ENCODE results near the gene RBBP8. TPM values are rescaled to one million over a fixed set of nuclear protein-coding genes. Genes with fewer than 3 reads are reported as not detected.

The RBBP8 gene
- total RNA-seq, 1 donor from 2014 or later, result 64.8 TPM

DNA sequence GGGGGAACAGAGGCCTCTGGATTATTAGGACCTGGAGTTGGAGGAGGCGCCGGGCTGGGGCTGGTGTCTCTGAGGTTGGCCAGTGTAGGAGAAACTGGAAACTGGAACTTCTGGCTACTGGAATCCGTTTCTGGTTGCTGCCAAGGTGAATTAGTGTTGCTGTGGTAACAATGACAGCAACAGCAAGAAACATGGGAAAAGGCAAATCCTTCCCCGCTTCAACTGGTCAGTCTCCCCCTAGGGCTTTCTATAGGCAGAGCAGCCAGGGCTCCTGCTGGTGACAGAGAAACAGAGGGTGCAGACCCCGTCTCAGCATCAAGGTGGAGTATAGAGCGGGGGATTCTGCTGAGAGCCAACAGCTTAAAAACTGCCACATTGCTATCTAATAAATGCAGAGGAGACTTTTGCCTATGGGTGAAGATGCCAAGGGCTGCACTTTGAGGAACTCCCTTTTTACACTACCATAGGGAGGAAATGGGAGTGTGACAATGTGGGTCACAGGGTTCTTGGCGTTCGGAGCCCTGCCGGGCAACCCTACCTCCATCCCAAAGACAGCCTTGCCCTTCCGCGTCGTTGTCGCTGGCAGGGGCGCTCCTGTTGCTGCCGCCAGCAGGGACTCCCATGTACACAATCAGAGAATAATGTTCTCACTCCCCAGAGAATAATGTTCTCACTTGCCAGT lies 120.8 kb downstream of the RBBP8 start:
- H3K4me1 ChIP-seq, result peaks cover 10% of the 10 kb centered on the region
- no peaks in the 10 kb centered on the region for H4K20me1 ChIP-seq (ENCODE audit: low read depth)
- Mint-ChIP-seq H3K27ac (peak overlapping the region; percentile 58), H3K36me3 (no peaks in the 10 kb centered on the region), H3K4me1 (peaks cover 30% of the 10 kb centered on the region), H3K4me3 (peak overlapping the region; percentile 18), H3K9me3 (no peaks in the 10 kb centered on the region), H3K27me3 (ENCODE audit: insufficient read depth, low read depth) (peaks cover 13% of the 10 kb centered on the region)
- no peaks in the 10 kb centered on the region for H3K79me2 ChIP-seq (ENCODE audit: low read depth)
- H3K9ac ChIP-seq, result no peak overlapping the region
- peak; percentile 78 for DNase-seq (ENCODE audit: low spot score)
- no peaks in the 10 kb centered on the region for H3K27me3 ChIP-seq
- H2AFZ ChIP-seq (replicated peaks), result no peak overlapping the region
- no peak for TF ChIP-seq EZH2phosphoT487 (IDR thresholded peaks at IDR 0.05)
- no peak for TF ChIP-seq EZH2 (IDR thresholded peaks at IDR 0.05)
- peak; percentile 56 for TF ChIP-seq CTCF (IDR thresholded peaks at IDR 0.05)
- no peaks in the 10 kb centered on the region for H3F3A ChIP-seq (ENCODE audit: low read depth)
- H3K9me3 ChIP-seq (ENCODE audit: low read depth), result no peaks in the 10 kb centered on the region
- H3K4me3 ChIP-seq, result no peak overlapping the region
- H3K36me3 ChIP-seq, result no peaks in the 10 kb centered on the region
- H3K4me2 ChIP-seq, result no peak overlapping the region
- H3K27ac ChIP-seq, result no peak overlapping the region

GRCh38 chr18:23054553-23054952 lies 121.4 kb downstream of the RBBP8 start:
- H3K4me3 ChIP-seq, result no peak overlapping the region
- no peaks in the 10 kb centered on the region for H3F3A ChIP-seq (ENCODE audit: low read depth)
- no peak overlapping the region for H2AFZ ChIP-seq (replicated peaks)
- no peaks in the 10 kb centered on the region for H3K79me2 ChIP-seq (ENCODE audit: low read depth)
- no peak for TF ChIP-seq EZH2phosphoT487 (IDR thresholded peaks at IDR 0.05)
- no peak for TF ChIP-seq EZH2 (IDR thresholded peaks at IDR 0.05)
- no peak for TF ChIP-seq CTCF (IDR thresholded peaks at IDR 0.05)
- H3K36me3 ChIP-seq, result no peaks in the 10 kb centered on the region
- Mint-ChIP-seq H3K9me3 (no peaks in the 10 kb centered on the region), H3K4me3 (no peak overlapping the region), H3K4me1 (peaks cover 35% of the 10 kb centered on the region), H3K27me3 (ENCODE audit: insufficient read depth, low read depth) (peaks cover 16% of the 10 kb centered on the region), H3K27ac (peak overlapping the region; percentile 18), H3K36me3 (no peaks in the 10 kb centered on the region)
- no peak for DNase-seq (ENCODE audit: low spot score)
- H3K4me2 ChIP-seq, result no peak overlapping the region
- H3K9me3 ChIP-seq (ENCODE audit: low read depth), result no peaks in the 10 kb centered on the region
- H3K9ac ChIP-seq, result no peak overlapping the region
- H4K20me1 ChIP-seq (ENCODE audit: low read depth), result no peaks in the 10 kb centered on the region
- H3K27me3 ChIP-seq, result no peaks in the 10 kb centered on the region
- no peak overlapping the region for H3K27ac ChIP-seq
- peaks cover 11% of the 10 kb centered on the region for H3K4me1 ChIP-seq

DNA sequence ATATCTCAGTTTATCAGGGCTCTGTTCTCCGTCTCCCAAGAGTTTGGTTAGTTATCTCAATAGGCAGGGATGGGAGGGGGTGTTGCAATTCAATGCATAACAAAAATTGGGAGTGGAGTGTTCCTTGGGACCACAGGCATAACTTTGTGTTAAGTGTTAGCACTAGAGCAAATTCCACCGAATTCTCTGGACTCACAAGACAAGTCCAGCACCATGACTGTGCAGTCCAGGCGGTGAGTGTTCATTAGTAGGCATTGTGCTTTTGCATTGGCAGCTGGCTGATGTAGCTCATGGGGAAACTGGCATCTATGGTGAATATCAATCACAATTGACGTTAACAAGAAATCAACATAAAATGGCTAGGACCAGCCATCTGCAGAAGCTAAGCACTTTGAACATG lies 123.2 kb downstream of the RBBP8 start:
- H3K4me1 Mint-ChIP-seq, result peaks cover 40% of the 10 kb centered on the region
- H3K9ac ChIP-seq, result no peak overlapping the region
- H3K36me3 Mint-ChIP-seq, result no peaks in the 10 kb centered on the region
- H3K27ac Mint-ChIP-seq, result no peak overlapping the region
- DNase-seq (ENCODE audit: low spot score), result no peak
- TF ChIP-seq EZH2phosphoT487 (IDR thresholded peaks at IDR 0.05) (no peak), CTCF (IDR thresholded peaks at IDR 0.05) (no peak), EZH2 (IDR thresholded peaks at IDR 0.05) (no peak)
- no peaks in the 10 kb centered on the region for H3K9me3 ChIP-seq (ENCODE audit: low read depth)
- no peaks in the 10 kb centered on the region for H3K9me3 Mint-ChIP-seq
- no peaks in the 10 kb centered on the region for H3F3A ChIP-seq (ENCODE audit: low read depth)
- no peaks in the 10 kb centered on the region for H3K27me3 ChIP-seq
- no peaks in the 10 kb centered on the region for H3K79me2 ChIP-seq (ENCODE audit: low read depth)
- peaks cover 11% of the 10 kb centered on the region for H3K4me1 ChIP-seq
- H4K20me1 ChIP-seq (ENCODE audit: low read depth), result no peaks in the 10 kb centered on the region
- no peak overlapping the region for H2AFZ ChIP-seq (replicated peaks)
- H3K4me3 Mint-ChIP-seq, result no peak overlapping the region
- H3K4me3 ChIP-seq, result no peak overlapping the region
- peaks cover 13% of the 10 kb centered on the region for H3K27me3 Mint-ChIP-seq (ENCODE audit: insufficient read depth, low read depth)
- H3K36me3 ChIP-seq, result no peaks in the 10 kb centered on the region
- H3K27ac ChIP-seq, result no peak overlapping the region
- H3K4me2 ChIP-seq, result no peak overlapping the region
